K562 (cell line): ENCODE measurements around the gene LTBP2. TPM values are rescaled to one million over a fixed set of nuclear protein-coding genes. Genes with fewer than 3 reads are reported as not detected.

Experiments used
- ATAC-seq: fragments of 200-7000 bp; cut with Tn5 transposase; 3 replicates; pipeline ENCODE4 v1.9.1; 2020; ENCODE audit warnings: moderate library complexity
- BruUV-seq: library from RNA; stranded (reverse); fragments of 400-500 nt; replicated peaks from 2 replicates; lab custom pipeline; 2021; lab: Mats Ljungman, UMichigan
- CTCF ChIA-PET: fragments of 300-600 bp; formaldehyde crosslinking; extraction: SDS; loops from one replicate; lab custom pipeline; 2021; ENCODE audit warnings: low intra/inter-chr PET ratio; lab: Yijun Ruan, JAX
- POLR2A ChIA-PET: fragments of 300-600, 350-650 bp; sonication (Branson Sonifier 250); formaldehyde crosslinking; extraction: SDS; loops from one replicate; lab custom pipeline; 2021; ENCODE audit warnings: antibody characterized with exemption, inconsistent platforms; lab: Yijun Ruan, JAX
- DNase-seq, 4 experiments: peaks; one replicate each; pipeline versions ENCODE4 v3.0.0 to v3.0.0-alpha.2; 2011 to 2018; ENCODE audit warnings: low spot score in 3 of 4, mixed read lengths in 3 of 4; ENCODE audit errors: extremely low read depth in 1 of 4
- FAIRE-seq: peaks from 2 replicates; lab custom pipeline; 2011; peaks lifted over from hg19 to GRCh38; lab: Jason Lieb, UNC
- H2AFZ ChIP-seq: 2 replicates; pipeline ENCODE4 v1.6.0; 2011; ENCODE audit warnings: low read depth, low read length, control low read depth, inconsistent platforms
- H3K27ac ChIP-seq: fragments of 200-600 bp; 3 replicates; pipeline ENCODE4 v1.8.0; 2011; ENCODE audit warnings: low read depth, mild to moderate bottlenecking, control low read depth, inconsistent platforms, low read length, moderate library complexity, mixed read lengths; ENCODE audit errors: extremely low read depth
- H3K27me3 ChIP-seq, 2 experiments: fragments of 300-600 bp in 1 of 2; 2 replicates in 1 of 2; 3 replicates in 1 of 2; pipeline versions ENCODE4 v1.6.0 to v1.8.0; 2011; ENCODE audit warnings: inconsistent platforms in 2 of 2, low read length in 2 of 2, mild to moderate bottlenecking in 1 of 2, mixed read lengths in 1 of 2, moderate library complexity in 1 of 2; ENCODE audit not compliant: control insufficient read depth in 2 of 2, insufficient read depth in 2 of 2
- H3K36me3 ChIP-seq: fragments of 300-600 bp; 3 replicates; pipeline ENCODE4 v1.8.0; 2011; ENCODE audit warnings: mild to moderate bottlenecking, low read length, inconsistent platforms; ENCODE audit not compliant: control insufficient read depth, insufficient read depth
- H3K4me1 ChIP-seq, 2 experiments: fragments of 200-600 bp in 1 of 2; replicated peaks in 1 of 2; 2 replicates in 1 of 2; 3 replicates in 1 of 2; pipeline versions ENCODE4 v1.5.1 to v1.8.0; 2011; ENCODE audit warnings: inconsistent platforms in 2 of 2, low read length in 2 of 2, mild to moderate bottlenecking in 1 of 2, mixed read lengths in 1 of 2, moderate library complexity in 1 of 2; ENCODE audit not compliant: control insufficient read depth in 2 of 2, insufficient read depth in 2 of 2
- H3K4me2 ChIP-seq: 2 replicates; pipeline ENCODE4 v1.6.1; 2011; ENCODE audit warnings: low read length, control low read depth, inconsistent platforms, mixed read lengths; ENCODE audit not compliant: insufficient read depth
- H3K4me3 ChIP-seq: fragments of 200-600 bp; sonication (generic), shearing (Covaris generic); 2 replicates; pipeline ENCODE4 v1.5.1; 2016; ENCODE audit warnings: control low read depth, inconsistent platforms
- H3K79me2 ChIP-seq: fragments of 200-600 bp; 3 replicates; pipeline ENCODE4 v1.8.0; 2011; ENCODE audit warnings: low read length, inconsistent platforms; ENCODE audit not compliant: control insufficient read depth, insufficient read depth
- H3K9ac ChIP-seq, 2 experiments: 2 replicates each; pipeline versions ENCODE4 v1.6.0 to v1.6.1; 2011; ENCODE audit warnings: low read depth in 2 of 2, low read length in 2 of 2, control low read depth in 1 of 2, inconsistent platforms in 1 of 2, mild to moderate bottlenecking in 1 of 2, mixed read lengths in 1 of 2; ENCODE audit not compliant: insufficient read depth in 1 of 2
- H3K9me1 ChIP-seq: one replicate; pipeline ENCODE4 v1.6.0; 2011; ENCODE audit warnings: inconsistent platforms, mild to moderate bottlenecking, low read length, moderate library complexity; ENCODE audit not compliant: control insufficient read depth, insufficient read depth
- H3K9me3 ChIP-seq: replicated peaks from 2 replicates; pipeline ENCODE4 v1.5.1; 2011; ENCODE audit warnings: low read depth, low read length, inconsistent platforms; ENCODE audit not compliant: control insufficient read depth, insufficient read depth
- H4K20me1 ChIP-seq: replicated peaks from 2 replicates; pipeline ENCODE4 v1.6.1; 2011; ENCODE audit warnings: low read length, inconsistent platforms, mixed read lengths; ENCODE audit not compliant: control insufficient read depth, insufficient read depth
- BMI1 ChIP-seq: fragments of 150-350 bp; IDR thresholded peaks from 2 replicates; pipeline ENCODE4 v1.6.1; 2014; ENCODE audit warnings: low read length
- CHCHD3 ChIP-seq: fragments of 250-450 bp; sonication (Bioruptor Pico); IDR thresholded peaks from 2 replicates; pipeline ENCODE4 v2.1.2; 2022; ENCODE audit warnings: mild to moderate bottlenecking
- MAFF ChIP-seq: IDR thresholded peaks from 2 replicates; pipeline ENCODE4 v1.6.1; 2012; ENCODE audit warnings: low read length, improper control_type of control experiment
- MTA3 ChIP-seq: fragments of 450-650 bp; formaldehyde crosslinking; IDR thresholded peaks from 2 replicates; pipeline ENCODE4 v1.6.1; 2017; ENCODE audit warnings: mild to moderate bottlenecking, borderline replicate concordance
- MYC ChIP-seq, 2 experiments: fragments of 250-450 bp in 1 of 2; sonication (Bioruptor Pico) in 1 of 2; IDR thresholded peaks; 2 replicates each; pipeline versions ENCODE4 v1.5.1 to v1.6.1; 2012 to 2021; ENCODE audit warnings: low read depth in 2 of 2, borderline replicate concordance in 1 of 2, improper control_type of control experiment in 1 of 2, low read length in 1 of 2, mild to moderate bottlenecking in 1 of 2, moderate library complexity in 1 of 2
- NR2F6 ChIP-seq: fragments of 450-650 bp; formaldehyde crosslinking; IDR thresholded peaks from 2 replicates; pipeline ENCODE4 v1.4.0; 2020; ENCODE audit warnings: mild to moderate bottlenecking
- PBX2 ChIP-seq, 2 experiments: IDR thresholded peaks in 1 of 2; conservative IDR thresholded peaks in 1 of 2; 2 replicates each; pipeline ENCODE4 v1.6.1; 2016; ENCODE audit warnings: low read depth in 2 of 2, mild to moderate bottlenecking in 1 of 2, missing compliant biosample characterization in 1 of 2, missing genetic modification characterization in 1 of 2, moderate library complexity in 1 of 2
- POLR2AphosphoS2 ChIP-seq: IDR thresholded peaks from 2 replicates; pipeline ENCODE4 v1.6.1; 2012; ENCODE audit warnings: low read length, improper control_type of control experiment
- ZBTB34 ChIP-seq: fragments of 250-450 bp; sonication (Bioruptor Pico); IDR thresholded peaks from 2 replicates; pipeline ENCODE4 v1.8.0; 2021; ENCODE audit warnings: mild to moderate bottlenecking, moderate library complexity
- ZNF174 ChIP-seq: fragments of 250-450 bp; sonication (Bioruptor Pico); IDR thresholded peaks from 2 replicates; pipeline ENCODE4 v1.4.0; 2020; ENCODE audit warnings: mild to moderate bottlenecking
- ZNF311 ChIP-seq: fragments of 250-450 bp; sonication (Bioruptor Pico); IDR thresholded peaks from 2 replicates; pipeline ENCODE4 v1.4.0; 2020; ENCODE audit warnings: mild to moderate bottlenecking, moderate library complexity
- ZNF583 ChIP-seq: fragments of 250-450 bp; sonication (Bioruptor Pico); IDR thresholded peaks from 2 replicates; pipeline ENCODE4 v1.4.0; 2020
- WGBS: fragments of 100-300 bp; shearing (Covaris generic); methylation state at CpG from one replicate; pipeline ENCODE4 v1.1.6; 2016; ENCODE audit warnings: low coverage, mixed read lengths; ENCODE audit not compliant: insufficient coverage; ENCODE audit errors: missing lambda C conversion rate; 5-methylcytosine and 5-hydroxymethylcytosine counted together
- in situ Hi-C: fragments of 300-500 bp; cut with MboI; formaldehyde crosslinking; loops from 4 replicates; pipeline ENCODE4 v1.15.0; 2018; ENCODE audit warnings: inconsistent platforms, mixed read lengths
- intact Hi-C: fragments of 100-400 bp; cut with micrococcal nuclease; formaldehyde crosslinking; loops from 2 replicates; pipeline ENCODE4 v1.14.2; 2022
- polyA plus RNA-seq, 8 experiments: library from polyadenylated mRNA; depleted of rRNA in 4 of 8; stranded (reverse) in 5 of 8; unstranded in 3 of 8; fragments of >200 nt; fragmentation: Nextera tagmentation in 2 of 8; fragmentation: Illumina TruSeq in 1 of 8; extraction: Ambion mirVana in 2 of 8; extraction: Trizol in 1 of 8; gene quantifications; 2 replicates each; pipeline versions ENCODE4 v1.2.1 to v1.2.3, GENCODE V29; 2011 to 2014; ENCODE audit warnings: inconsistent platforms in 1 of 8, missing spikeins in 1 of 8
- total RNA-seq, 7 experiments: library from RNA; depleted of rRNA in 6 of 7; stranded (reverse); fragments of >200 nt in 6 of 7; fragmentation: Illumina TruSeq in 2 of 7; extraction: Trizol in 2 of 7; gene quantifications; 2 replicates each; pipeline versions ENCODE4 v1.2.1 to v1.2.3, GENCODE V29; 2011 to 2021; ENCODE audit warnings: low replicate concordance in 1 of 7
- TF ChIP-seq, protein P1 (sequence below): fragments of 150-350 bp; conservative IDR thresholded peaks from 2 replicates; pipeline ENCODE4 v1.6.1; 2014; ENCODE audit warnings: low read length

The LTBP2 gene
- total and polyA plus RNA-seq, 9 of the 15 experiments (the other 6 are each of a cell fraction or from before 2014, with no cell fraction given): under 0.01 to 0.18 (median 0.03) TPM; not detected in 3

DNA sequence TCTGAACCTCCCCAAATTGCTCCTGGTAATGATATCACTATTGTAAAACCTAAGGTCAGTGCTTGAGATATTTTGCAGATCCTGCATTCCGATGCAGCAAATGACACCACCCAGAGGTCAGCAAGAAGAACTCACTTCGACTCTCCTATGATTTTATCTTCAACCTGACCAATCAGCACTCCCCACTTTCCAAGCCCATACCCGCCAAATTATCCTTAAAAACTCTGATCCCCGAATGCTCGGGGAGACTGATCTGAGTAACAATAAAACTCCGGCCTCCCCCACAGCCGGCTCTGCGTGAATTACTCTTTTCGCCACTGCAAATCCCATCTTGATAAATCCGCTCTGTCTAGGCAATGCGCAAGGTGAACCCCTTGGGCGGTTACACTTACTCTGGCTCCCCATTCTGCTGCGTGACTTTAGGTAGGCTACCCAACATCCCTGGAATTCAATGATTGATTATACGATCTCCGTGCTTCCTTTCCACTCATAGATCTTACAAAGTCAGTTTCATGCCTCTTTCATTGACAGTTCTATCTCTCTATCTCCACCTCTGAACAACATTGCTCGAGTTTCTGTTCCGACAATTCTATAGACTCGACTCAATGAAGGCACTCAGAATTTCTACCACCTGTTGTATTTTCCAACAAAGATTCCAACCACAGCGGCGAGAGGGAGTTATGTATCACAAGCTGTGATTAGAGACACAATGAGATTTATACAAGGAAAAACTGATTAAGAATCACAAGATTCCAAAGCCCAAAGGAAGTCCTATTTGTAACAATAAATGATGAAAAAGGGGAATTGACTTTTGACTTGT, 119.9 kb downstream of the LTBP2 start:
- no peaks in the 10 kb centered on the region for H3K9me3 ChIP-seq
- peak overlapping the region in 1 of 2 experiments; percentile 51; a peak in 3 of 4 replicates for H3K9ac ChIP-seq
- peak in 3 of 4 experiments; percentile 17 to 36 (median 18) for DNase-seq
- H3K4me3 ChIP-seq: peak overlapping the region; percentile 70
- H3K79me2 ChIP-seq: peaks cover 8% of the 10 kb centered on the region
- peak; percentile 55 for FAIRE-seq
- H2AFZ ChIP-seq: peak overlapping the region; percentile 81
- peaks cover 10 to 14% of the 10 kb centered on the region in 2 experiments; a peak in 4 of 5 replicates for H3K4me1 ChIP-seq
- 2% methylated on average over 20 of the region's 20 CpGs for WGBS
- peaks cover 8% of the 10 kb centered on the region; the same call in 1 of the 3 replicates for H3K36me3 ChIP-seq
- peak overlapping the region; percentile 78 for H3K4me2 ChIP-seq
- CTCF ChIA-PET: interaction anchor here (1.2 kb wide), 1 partner anchor 129 kb away, joined by 3 read pairs; no protein-coding TSS in a partner anchor
- no peaks in the 10 kb centered on the region for H3K27me3 ChIP-seq
- intact Hi-C loops: loop anchor here (5.0 kb wide), 2 partner anchors 35 to 130 kb away; no protein-coding TSS in a partner anchor
- H3K27ac ChIP-seq: peak overlapping the region; percentile 56; the same call in 1 of the 3 replicates
- in situ Hi-C loops: no loop called here
- ATAC-seq: no peak
- H3K9me1 ChIP-seq: no peaks in the 10 kb centered on the region
- TSS peak; percentile 68 for BruUV-seq
- no peaks in the 10 kb centered on the region for H4K20me1 ChIP-seq
- POLR2A ChIA-PET: interaction anchor here (1.7 kb wide), 1 partner anchor 14 kb away, joined by 4 read pairs; no protein-coding TSS in a partner anchor
- TF ChIP-seq CHCHD3 (CRISPR knock-in tag) (no peak), MTA3 (no peak), NR2F6 (CRISPR knock-in tag) (no peak), ZNF311 (CRISPR knock-in tag) (no peak), PBX2 (CRISPR knock-in tag; IDR thresholded peaks at IDR 0.05; ENCODE audit: low read depth) (no peak), PBX2 (tag; conservative IDR thresholded peaks at IDR 0.05; ENCODE audit: low read depth) (no peak), MAFF (peak; percentile 86; the same call in 1 of the 2 replicates), ZNF174 (CRISPR knock-in tag) (no peak), ZBTB34 (CRISPR knock-in tag) (no peak), MYC (IDR thresholded peaks at IDR 0.05; ENCODE audit: low read depth, low read length) (no peak), MYC (CRISPR knock-in tag; IDR thresholded peaks at IDR 0.05; ENCODE audit: borderline replicate concordance, low read depth) (no peak), POLR2AphosphoS2 (no peak), BMI1 (no peak), ZNF583 (CRISPR knock-in tag) (no peak)
- TF ChIP-seq, protein P1, sequence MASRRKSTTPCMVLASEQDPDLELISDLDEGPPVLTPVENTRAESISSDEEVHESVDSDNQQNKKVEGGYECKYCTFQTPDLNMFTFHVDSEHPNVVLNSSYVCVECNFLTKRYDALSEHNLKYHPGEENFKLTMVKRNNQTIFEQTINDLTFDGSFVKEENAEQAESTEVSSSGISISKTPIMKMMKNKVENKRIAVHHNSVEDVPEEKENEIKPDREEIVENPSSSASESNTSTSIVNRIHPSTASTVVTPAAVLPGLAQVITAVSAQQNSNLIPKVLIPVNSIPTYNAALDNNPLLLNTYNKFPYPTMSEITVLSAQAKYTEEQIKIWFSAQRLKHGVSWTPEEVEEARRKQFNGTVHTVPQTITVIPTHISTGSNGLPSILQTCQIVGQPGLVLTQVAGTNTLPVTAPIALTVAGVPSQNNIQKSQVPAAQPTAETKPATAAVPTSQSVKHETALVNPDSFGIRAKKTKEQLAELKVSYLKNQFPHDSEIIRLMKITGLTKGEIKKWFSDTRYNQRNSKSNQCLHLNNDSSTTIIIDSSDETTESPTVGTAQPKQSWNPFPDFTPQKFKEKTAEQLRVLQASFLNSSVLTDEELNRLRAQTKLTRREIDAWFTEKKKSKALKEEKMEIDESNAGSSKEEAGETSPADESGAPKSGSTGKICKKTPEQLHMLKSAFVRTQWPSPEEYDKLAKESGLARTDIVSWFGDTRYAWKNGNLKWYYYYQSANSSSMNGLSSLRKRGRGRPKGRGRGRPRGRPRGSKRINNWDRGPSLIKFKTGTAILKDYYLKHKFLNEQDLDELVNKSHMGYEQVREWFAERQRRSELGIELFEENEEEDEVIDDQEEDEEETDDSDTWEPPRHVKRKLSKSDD: no peak
